H9 (cell line): ENCODE results near the gene CLPTM1L. TPM values are rescaled to one million over a fixed set of nuclear protein-coding genes. Genes with fewer than 3 reads are reported as not detected.

Experiments used
- DNase-seq: peaks from one replicate; pipeline ENCODE4 v3.0.0-alpha.2; 2017
- H2AFZ ChIP-seq: one replicate; pipeline ENCODE4 v1.6.1; 2013; ENCODE audit warnings: mild to moderate bottlenecking, low read length, control low read depth, moderate library complexity
- H2AK5ac ChIP-seq: 2 replicates; pipeline ENCODE4 v1.6.1; 2013; ENCODE audit warnings: low read length, control low read depth, mixed read lengths; ENCODE audit not compliant: insufficient read length
- H2BK120ac ChIP-seq: one replicate; pipeline ENCODE4 v1.6.1; 2013; ENCODE audit warnings: low read depth, mild to moderate bottlenecking, low read length, control low read depth, inconsistent platforms; ENCODE audit not compliant: poor library complexity, severe bottlenecking
- H2BK12ac ChIP-seq: 2 replicates; pipeline ENCODE4 v1.6.1; 2013; ENCODE audit warnings: low read length, control low read depth, mixed read lengths, low read depth; ENCODE audit not compliant: insufficient read length
- H2BK15ac ChIP-seq: 2 replicates; pipeline ENCODE4 v1.6.1; 2013; ENCODE audit warnings: low read depth, low read length, control low read depth
- H2BK20ac ChIP-seq: one replicate; pipeline ENCODE4 v1.6.1; 2013; ENCODE audit warnings: low read depth, mild to moderate bottlenecking, low read length, control low read depth, inconsistent platforms; ENCODE audit not compliant: poor library complexity, severe bottlenecking
- H2BK5ac ChIP-seq: 2 replicates; pipeline ENCODE4 v1.6.1; 2013; ENCODE audit warnings: low read length, control low read depth, mixed read lengths; ENCODE audit not compliant: insufficient read length
- H3K14ac ChIP-seq: 2 replicates; pipeline ENCODE4 v1.6.1; 2013; ENCODE audit warnings: low read length, control low read depth; ENCODE audit not compliant: insufficient read depth
- H3K18ac ChIP-seq: 2 replicates; pipeline ENCODE4 v1.6.1; 2013; ENCODE audit warnings: low read depth, mild to moderate bottlenecking, mixed read lengths, low read length, control low read depth; ENCODE audit not compliant: insufficient read length
- H3K23ac ChIP-seq: 2 replicates; pipeline ENCODE4 v1.6.1; 2013; ENCODE audit warnings: low read length, control low read depth, mixed read lengths, low read depth; ENCODE audit not compliant: insufficient read length
- H3K23me2 ChIP-seq: 2 replicates; pipeline ENCODE4 v1.6.1; 2013; ENCODE audit warnings: low read depth, mild to moderate bottlenecking, mixed read lengths, low read length, control low read depth; ENCODE audit not compliant: insufficient read length, poor library complexity, severe bottlenecking
- H3K27ac ChIP-seq: 2 replicates; pipeline ENCODE4 v1.5.1; 2013; ENCODE audit warnings: low read length, control low read depth, mixed read lengths, low read depth; ENCODE audit not compliant: insufficient read length
- H3K27me3 ChIP-seq: 2 replicates; pipeline ENCODE4 v1.6.1; 2013; ENCODE audit warnings: low read length, control low read depth, inconsistent platforms; ENCODE audit not compliant: insufficient read depth
- H3K4ac ChIP-seq: 2 replicates; pipeline ENCODE4 v1.6.1; 2013; ENCODE audit warnings: low read depth, mild to moderate bottlenecking, control low read depth, inconsistent platforms, low read length, moderate library complexity
- H3K4me1 ChIP-seq: 2 replicates; pipeline ENCODE4 v1.6.1; 2013; ENCODE audit warnings: low read length, control low read depth, inconsistent platforms; ENCODE audit not compliant: insufficient read depth
- H3K4me2 ChIP-seq: 2 replicates; pipeline ENCODE4 v1.6.1; 2013; ENCODE audit warnings: low read length, control low read depth, mixed read lengths; ENCODE audit not compliant: insufficient read length, insufficient read depth
- H3K56ac ChIP-seq: 2 replicates; pipeline ENCODE4 v1.6.1; 2013; ENCODE audit warnings: low read depth, mild to moderate bottlenecking, mixed read lengths, low read length, control low read depth; ENCODE audit not compliant: insufficient read length
- H3K79me1 ChIP-seq: 2 replicates; pipeline ENCODE4 v1.6.1; 2013; ENCODE audit warnings: low read depth, mild to moderate bottlenecking, moderate library complexity, low read length, control low read depth, inconsistent platforms; ENCODE audit not compliant: insufficient read depth, poor library complexity, severe bottlenecking
- H3K79me2 ChIP-seq: 2 replicates; pipeline ENCODE4 v1.6.1; 2013; ENCODE audit warnings: low read length, control low read depth, inconsistent platforms; ENCODE audit not compliant: insufficient read depth
- H3K9ac ChIP-seq: 2 replicates; pipeline ENCODE4 v1.6.1; 2013; ENCODE audit warnings: low read length, control low read depth, mixed read lengths; ENCODE audit not compliant: insufficient read length; ENCODE audit errors: extremely low read depth
- H3K9me3 ChIP-seq: one replicate; pipeline ENCODE4 v1.6.1; 2013; ENCODE audit warnings: low read depth, low read length, inconsistent platforms; ENCODE audit not compliant: control insufficient read depth
- H3T11ph ChIP-seq: one replicate; pipeline ENCODE4 v1.6.1; 2013; ENCODE audit warnings: mild to moderate bottlenecking, low read length, control low read depth, inconsistent platforms
- H4K20me1 ChIP-seq: one replicate; pipeline ENCODE4 v1.6.1; 2013; ENCODE audit not compliant: control insufficient read depth, insufficient read length, insufficient read depth
- H4K5ac ChIP-seq: 2 replicates; pipeline ENCODE4 v1.6.1; 2013; ENCODE audit warnings: low read depth, mild to moderate bottlenecking, mixed read lengths, low read length, control low read depth; ENCODE audit not compliant: insufficient read length
- H4K8ac ChIP-seq: replicated peaks from 2 replicates; pipeline ENCODE4 v1.6.1; 2013; ENCODE audit warnings: low read length, control low read depth, mixed read lengths, low read depth; ENCODE audit not compliant: insufficient read length
- H4K91ac ChIP-seq: 2 replicates; pipeline ENCODE4 v1.6.1; 2013; ENCODE audit warnings: low read depth, mild to moderate bottlenecking, moderate library complexity, mixed read lengths, low read length, control low read depth; ENCODE audit not compliant: insufficient read length
- H3K27ac Mint-ChIP-seq, 3 experiments: 2 replicates in 2 of 3; 3 replicates in 1 of 3; pipeline ENCODE4 v1.8.0; 2020 to 2021; ENCODE audit warnings: mixed read lengths in 3 of 3, mild to moderate bottlenecking in 1 of 3, moderate library complexity in 1 of 3
- H3K27me3 Mint-ChIP-seq: 2 replicates; pipeline ENCODE4 v1.8.0; 2021; ENCODE audit warnings: low read depth, mild to moderate bottlenecking, moderate library complexity, mixed read lengths
- H3K36me3 Mint-ChIP-seq, 3 experiments: 2 replicates in 2 of 3; 3 replicates in 1 of 3; pipeline ENCODE4 v1.8.0; 2020 to 2021; ENCODE audit warnings: low read depth in 3 of 3, mixed read lengths in 3 of 3; ENCODE audit not compliant: insufficient read depth in 1 of 3
- H3K4me1 Mint-ChIP-seq, 2 experiments: 2 replicates each; pipeline ENCODE4 v1.8.0; 2020; ENCODE audit warnings: mixed read lengths in 2 of 2
- H3K4me3 Mint-ChIP-seq, 2 experiments: 2 replicates in 1 of 2; 3 replicates in 1 of 2; pipeline ENCODE4 v1.8.0; 2020 to 2021; ENCODE audit warnings: mild to moderate bottlenecking in 2 of 2, mixed read lengths in 2 of 2, moderate library complexity in 1 of 2
- H3K9me3 Mint-ChIP-seq, 2 experiments: 2 replicates in 1 of 2; 3 replicates in 1 of 2; pipeline ENCODE4 v1.8.0; 2020; ENCODE audit warnings: mild to moderate bottlenecking in 2 of 2, mixed read lengths in 2 of 2, moderate library complexity in 1 of 2
- CTCF ChIP-seq: fragments of 200-600 bp; sonication (generic); conservative IDR thresholded peaks from 3 replicates; pipeline ENCODE4 v1.8.0; 2021; ENCODE audit warnings: antibody characterized with exemption, mild to moderate bottlenecking
- WGBS: extraction: QIAGEN DNeasy Blood & Tissue Kit; methylation state at CpG from one replicate; pipeline ENCODE4 v1.1.7; 2013; ENCODE audit warnings: missing lambda C conversion rate, low lambda C conversion rate, mixed read lengths; ENCODE audit not compliant: insufficient read length; ENCODE audit errors: extremely low coverage; 5-methylcytosine and 5-hydroxymethylcytosine counted together
- total RNA-seq: library from RNA; stranded (reverse); gene quantifications from 2 replicates; pipeline ENCODE4 v1.2.1, GENCODE V29; 2021

The CLPTM1L gene
- total RNA-seq, 1 experiment from 2014 or later: 108 TPM

- no peak overlapping the region for H2BK120ac ChIP-seq
- no peak overlapping the region for H3K4me2 ChIP-seq
- H4K8ac ChIP-seq: no peak overlapping the region
- H3K27me3 ChIP-seq: no peaks in the 10 kb centered on the region
- no peak overlapping the region for H2AK5ac ChIP-seq
- no peak overlapping the region for H4K5ac ChIP-seq
- H3K27me3 Mint-ChIP-seq: no peaks in the 10 kb centered on the region; the same call in 1 of the 2 replicates
- H3K9ac ChIP-seq: no peak overlapping the region
- peaks cover 2% of the 10 kb centered on the region for H3K79me1 ChIP-seq
- no peak overlapping the region for H3T11ph ChIP-seq
- no peak for TF ChIP-seq CTCF
- H3K27ac ChIP-seq: no peak overlapping the region
- no peak overlapping the region for H3K56ac ChIP-seq
- no peak overlapping the region for H2BK5ac ChIP-seq
- peaks cover 16 to 26% (median 22%) of the 10 kb centered on the region in 3 experiments for H3K36me3 Mint-ChIP-seq
- no peak overlapping the region for H2AFZ ChIP-seq
- H2BK12ac ChIP-seq: no peak overlapping the region
- H4K20me1 ChIP-seq: no peaks in the 10 kb centered on the region
- H2BK15ac ChIP-seq: no peak overlapping the region
- H3K18ac ChIP-seq: no peak overlapping the region
- no CpG with 5 or more reads among the region's 25 CpGs for WGBS
- H3K14ac ChIP-seq: no peak overlapping the region
- no peak for DNase-seq
- H3K9me3 Mint-ChIP-seq: no peaks in the 10 kb centered on the region; a peak in 1 of 5 replicates
- no peak overlapping the region for H3K23ac ChIP-seq
- no peaks in the 10 kb centered on the region for H3K4me1 Mint-ChIP-seq
- no peaks in the 10 kb centered on the region for H3K23me2 ChIP-seq
- no peak overlapping the region for H3K4me3 Mint-ChIP-seq
- no peaks in the 10 kb centered on the region for H3K4me1 ChIP-seq
- no peak overlapping the region for H4K91ac ChIP-seq
- no peak overlapping the region for H2BK20ac ChIP-seq
- H3K9me3 ChIP-seq: no peaks in the 10 kb centered on the region
- peaks cover 5% of the 10 kb centered on the region; the same call in 1 of the 2 replicates for H3K79me2 ChIP-seq
- H3K27ac Mint-ChIP-seq: peak overlapping the region in 1 of 3 experiments; percentile 78; a peak in 1 of 7 replicates
- H3K4ac ChIP-seq: no peak overlapping the region
Measured at GRCh38 chr5:1285883-1286291, 59.0 kb downstream of the CLPTM1L start.
